ENCODE measurements around the gene SNX32. TPM values are rescaled to one million over a fixed set of nuclear protein-coding genes. Genes with fewer than 3 reads are reported as not detected.
"Not testable (repeated sequence)": the region's sequence is repeated elsewhere in the genome, so short reads cannot be mapped to it uniquely, and the experiment has no call there.

Gene SNX32
- polyA plus RNA-seq, 6 donors from 2014 or later, result 1.2 to 2.6 (median 1.7) TPM; not detected in 1

GRCh38 chr11:65822776-65823528 is 10.8 kb upstream of the SNX32 start:
- H3K36me3 Mint-ChIP-seq, result no peaks in the 10 kb centered on the region
- H3K27me3 Mint-ChIP-seq, result no peaks in the 10 kb centered on the region
- H3K9me3 Mint-ChIP-seq, result no peaks in the 10 kb centered on the region
- H3K4me1 Mint-ChIP-seq, result peaks cover 0 to 9% (median 4%) of the 10 kb centered on the region in 3 donors
- H3K4me3 Mint-ChIP-seq, result no peak overlapping the region
- no peak overlapping the region for H3K27ac Mint-ChIP-seq
- DNase-seq (no peak), ATAC-seq (ENCODE audit: low read depth in 2 of 2) (no peak)

GRCh38 chr11:65826984-65827735 is 6.6 kb upstream of the SNX32 start:
- Mint-ChIP-seq H3K27me3 (no peaks in the 10 kb centered on the region), H3K36me3 (no peaks in the 10 kb centered on the region), H3K4me3 (no peak overlapping the region), H3K27ac (no peak overlapping the region), H3K9me3 (no peaks in the 10 kb centered on the region), H3K4me1 (peaks cover 0 to 7% (median under 1%) of the 10 kb centered on the region in 3 donors)
- ATAC-seq (ENCODE audit: low read depth in 2 of 2), result no peak
- no peak for DNase-seq

- H3K4me3 Mint-ChIP-seq, result peak overlapping the region in 1 of 8 donors; percentile 32
- no peak for DNase-seq
- H3K27me3 Mint-ChIP-seq, result no peaks in the 10 kb centered on the region
- peaks cover 0 to 6% (median 0%) of the 10 kb centered on the region in 7 donors for H3K9me3 Mint-ChIP-seq
- no peak for ATAC-seq (ENCODE audit: low read depth in 2 of 2)
- H3K36me3 Mint-ChIP-seq, result no peaks in the 10 kb centered on the region
- H3K27ac Mint-ChIP-seq, result no peak overlapping the region
- H3K4me1 Mint-ChIP-seq, result peaks cover 2 to 16% (median 7%) of the 10 kb centered on the region in 3 donors
Measured at GRCh38 chr11:65829459-65829858, 4.3 kb upstream of the SNX32 start.

GRCh38 chr11:65832231-65832630 is 1.5 kb upstream of the SNX32 start:
- Mint-ChIP-seq H3K4me1 (peaks cover 2 to 16% (median 7%) of the 10 kb centered on the region in 3 donors), H3K4me3 (peak overlapping the region in 3 of 8 donors; percentile 1 to 29 (median 9)), H3K27ac (peak overlapping the region in 1 of 6 donors; percentile 80)
- not testable (repeated sequence) for H3K27me3 Mint-ChIP-seq; H3K36me3 Mint-ChIP-seq; ATAC-seq (ENCODE audit: low read depth in 2 of 2); H3K9me3 Mint-ChIP-seq; DNase-seq

GRCh38 chr11:65834202-65834601 is 439 bp downstream of the SNX32 start:
- no peaks in the 10 kb centered on the region for H3K27me3 Mint-ChIP-seq
- H3K4me3 Mint-ChIP-seq, result no peak overlapping the region
- peaks cover 2 to 16% (median 7%) of the 10 kb centered on the region in 3 donors for H3K4me1 Mint-ChIP-seq
- ATAC-seq (ENCODE audit: low read depth in 2 of 2), result peak in 1 of 2 donors; percentile 2
- no peak overlapping the region for H3K27ac Mint-ChIP-seq
- no peak for DNase-seq
- H3K36me3 Mint-ChIP-seq, result no peaks in the 10 kb centered on the region
- H3K9me3 Mint-ChIP-seq, result peaks cover 0 to 6% (median 0%) of the 10 kb centered on the region in 7 donors

GRCh38 chr11:65842144-65842543 is 8.4 kb downstream of the SNX32 start:
- H3K9me3 Mint-ChIP-seq, result no peaks in the 10 kb centered on the region
- ATAC-seq (ENCODE audit: low read depth in 2 of 2), result no peak
- no peaks in the 10 kb centered on the region for H3K27me3 Mint-ChIP-seq

GRCh38 chr11:65843811-65844210 is 10.0 kb downstream of the SNX32 start:
- Mint-ChIP-seq H3K27ac (peak overlapping the region in 1 of 6 donors; percentile 42), H3K4me3 (no peak overlapping the region), H3K4me1 (no peaks in the 10 kb centered on the region), H3K9me3 (no peaks in the 10 kb centered on the region), H3K36me3 (no peaks in the 10 kb centered on the region), H3K27me3 (no peaks in the 10 kb centered on the region)
- DNase-seq (no peak), ATAC-seq (ENCODE audit: low read depth in 2 of 2) (no peak)

More at GRCh38 chr11:65842144-65842543, 8.4 kb downstream of the SNX32 start:
- no peaks in the 10 kb centered on the region for H3K4me1 Mint-ChIP-seq
- no peak overlapping the region for H3K27ac Mint-ChIP-seq
- H3K36me3 Mint-ChIP-seq, result no peaks in the 10 kb centered on the region
- no peak overlapping the region for H3K4me3 Mint-ChIP-seq
- DNase-seq, result no peak

- Mint-ChIP-seq H3K27me3 (no peaks in the 10 kb centered on the region), H3K36me3 (no peaks in the 10 kb centered on the region), H3K4me1 (no peaks in the 10 kb centered on the region), H3K27ac (peak overlapping the region in 1 of 6 donors; percentile 9), H3K4me3 (no peak overlapping the region), H3K9me3 (no peaks in the 10 kb centered on the region)
- DNase-seq, result no peak
- ATAC-seq (ENCODE audit: low read depth in 2 of 2), result no peak
Measured at GRCh38 chr11:65844231-65844872, 10.6 kb downstream of the SNX32 start.

GRCh38 chr11:65847746-65848145 is 14.0 kb downstream of the SNX32 start:
- no peak for DNase-seq
- Mint-ChIP-seq H3K9me3 (no peaks in the 10 kb centered on the region), H3K4me1 (peaks cover 4 to 5% (median 4%) of the 10 kb centered on the region in 3 donors), H3K27me3 (no peaks in the 10 kb centered on the region), H3K4me3 (no peak overlapping the region), H3K27ac (no peak overlapping the region), H3K36me3 (peaks cover 7 to 8% of the 10 kb centered on the region in 2 donors)
- no peak for ATAC-seq (ENCODE audit: low read depth in 2 of 2)

GRCh38 chr11:65848693-65849092 is 14.9 kb downstream of the SNX32 start:
- not testable (repeated sequence) for ATAC-seq (ENCODE audit: low read depth in 2 of 2); H3K4me3 Mint-ChIP-seq; H3K27ac Mint-ChIP-seq; H3K27me3 Mint-ChIP-seq; DNase-seq; H3K9me3 Mint-ChIP-seq
- peaks cover 7 to 15% of the 10 kb centered on the region in 2 donors for H3K36me3 Mint-ChIP-seq
- H3K4me1 Mint-ChIP-seq, result peaks cover 9 to 11% (median 10%) of the 10 kb centered on the region in 3 donors

- ATAC-seq (ENCODE audit: low read depth in 2 of 2) (no peak), DNase-seq (no peak)
- no peak overlapping the region for H3K4me3 Mint-ChIP-seq
- no peaks in the 10 kb centered on the region for H3K27me3 Mint-ChIP-seq
- no peaks in the 10 kb centered on the region for H3K9me3 Mint-ChIP-seq
- peaks cover 13 to 17% (median 16%) of the 10 kb centered on the region in 3 donors for H3K4me1 Mint-ChIP-seq
- peaks cover 9 to 19% of the 10 kb centered on the region in 2 donors for H3K36me3 Mint-ChIP-seq
- no peak overlapping the region for H3K27ac Mint-ChIP-seq
Measured at GRCh38 chr11:65849366-65849765, 15.6 kb downstream of the SNX32 start.

- ATAC-seq (ENCODE audit: low read depth in 2 of 2) (no peak), DNase-seq (no peak)
- Mint-ChIP-seq H3K9me3 (no peaks in the 10 kb centered on the region), H3K27me3 (no peaks in the 10 kb centered on the region), H3K4me1 (peaks cover 18 to 22% (median 19%) of the 10 kb centered on the region in 3 donors), H3K4me3 (no peak overlapping the region), H3K27ac (no peak overlapping the region), H3K36me3 (peaks cover 13 to 23% of the 10 kb centered on the region in 2 donors)
Measured at GRCh38 chr11:65849771-65850216, 16.0 kb downstream of the SNX32 start.
